ENCODE measurements around the gene SHISA3.

The SHISA3 gene

DNA sequence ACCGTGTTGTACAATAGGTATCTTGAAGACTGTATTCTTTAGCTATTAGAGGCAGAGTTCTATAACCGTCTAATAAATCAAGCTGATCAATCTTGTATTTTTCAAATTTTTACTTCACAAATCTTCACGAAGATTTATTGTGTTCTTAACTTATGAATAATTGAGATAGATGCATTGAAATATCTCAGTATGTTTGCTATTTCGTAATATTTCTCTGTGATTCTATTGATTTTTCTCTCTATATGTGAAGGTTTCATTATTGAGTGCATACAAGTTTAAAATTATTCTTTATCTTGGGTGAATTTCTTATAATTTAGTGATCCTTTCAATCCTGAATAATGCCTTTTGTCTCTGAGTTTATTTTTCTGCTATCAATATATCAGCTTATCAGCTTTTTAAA is 19.8 kb upstream of the SHISA3 start:
- H3K23ac ChIP-seq (ENCODE audit: low read depth, low read length, poor library complexity) = no peak overlapping the region
- H2BK12ac ChIP-seq (ENCODE audit: low read length) = no peak overlapping the region
- H2BK5ac ChIP-seq (ENCODE audit: low read length) = no peak overlapping the region
- H3K4me3 ChIP-seq (ENCODE audit: low read length in 2 of 2) = no peak overlapping the region
- H3K18ac ChIP-seq (ENCODE audit: low read length) = no peak overlapping the region
- WGBS, 2 donors (ENCODE audit: extremely low coverage in 2 of 2, insufficient read length in 2 of 2, insufficient replicate concordance in 1 of 2) = no CpG with 5 or more reads among the region's 4 CpGs
- H4K8ac ChIP-seq (ENCODE audit: low read depth, low read length) = no peak overlapping the region
- H2AK5ac ChIP-seq (ENCODE audit: low read depth, low read length) = no peak overlapping the region
- H2BK120ac ChIP-seq (ENCODE audit: low read depth, low read length) = no peak overlapping the region
- no peaks in the 10 kb centered on the region for H3K27me3 ChIP-seq (ENCODE audit: control insufficient read depth in 3 of 3, insufficient read depth in 3 of 3, low read depth in 1 of 3, low read length in 3 of 3)
- no peaks in the 10 kb centered on the region for H3K79me1 ChIP-seq (ENCODE audit: low read depth, low read length)
- no peak for DNase-seq (ENCODE audit: low spot score)
- H3K4me1 ChIP-seq (ENCODE audit: control insufficient read depth in 2 of 2, insufficient read depth in 1 of 2, low read depth in 1 of 2, low read length in 2 of 2) = no peaks in the 10 kb centered on the region
- no peak overlapping the region for H3K4ac ChIP-seq (ENCODE audit: low read length)
- H2BK15ac ChIP-seq (ENCODE audit: low read length) = no peak overlapping the region
- H3K9ac ChIP-seq (ENCODE audit: low read depth, low read length, poor library complexity) = no peak overlapping the region
- H3K27ac ChIP-seq (replicated peaks; ENCODE audit: low read length) = no peak overlapping the region
- no peak overlapping the region for H2AFZ ChIP-seq (ENCODE audit: low read length)
- no peak overlapping the region for H3K14ac ChIP-seq (ENCODE audit: low read length)
- H4K91ac ChIP-seq (ENCODE audit: low read depth, low read length, poor library complexity) = no peak overlapping the region
- no peaks in the 10 kb centered on the region for H3K9me3 ChIP-seq (replicated peaks in 1 of 2; ENCODE audit: control insufficient read depth in 2 of 2, insufficient read depth in 1 of 2, low read depth in 1 of 2, low read length in 2 of 2)
- H3K36me3 ChIP-seq (replicated peaks in 1 of 2; ENCODE audit: control insufficient read depth in 2 of 2, insufficient read depth in 2 of 2, low read length in 2 of 2) = no peaks in the 10 kb centered on the region
- no peak overlapping the region for H3K4me2 ChIP-seq (ENCODE audit: insufficient read depth, low read length, poor library complexity, severe bottlenecking)

DNA sequence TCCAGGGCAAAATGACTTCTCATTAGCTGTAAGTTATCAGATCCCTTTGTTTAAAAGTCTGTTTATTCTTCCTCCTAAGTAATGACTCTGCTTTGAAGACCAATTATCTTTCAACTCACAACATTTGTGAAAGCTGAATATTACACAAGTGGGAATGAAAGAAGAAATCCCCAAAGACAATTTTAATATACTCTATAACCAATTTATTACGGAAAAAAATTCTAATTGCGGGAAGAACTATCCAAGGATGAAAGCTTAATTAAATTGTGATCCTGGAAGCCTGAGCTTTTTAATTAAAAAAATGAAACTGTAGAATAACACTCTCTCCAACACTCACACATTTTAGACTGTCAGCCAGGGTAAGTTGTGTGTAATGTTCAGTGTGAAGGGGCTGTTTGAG is 15.6 kb upstream of the SHISA3 start:
- Histone ChIP-seq H3K4me3 (ENCODE audit: low read length in 2 of 2) (no peak overlapping the region), H2BK12ac (ENCODE audit: low read length) (no peak overlapping the region), H2BK15ac (ENCODE audit: low read length) (no peak overlapping the region), H3K18ac (ENCODE audit: low read length) (no peak overlapping the region), H3K36me3 (replicated peaks in 1 of 2; ENCODE audit: control insufficient read depth in 2 of 2, insufficient read depth in 2 of 2, low read length in 2 of 2) (no peaks in the 10 kb centered on the region), H3K4me1 (ENCODE audit: control insufficient read depth in 2 of 2, insufficient read depth in 1 of 2, low read depth in 1 of 2, low read length in 2 of 2) (no peaks in the 10 kb centered on the region), H3K23ac (ENCODE audit: low read depth, low read length, poor library complexity) (no peak overlapping the region), H2BK120ac (ENCODE audit: low read depth, low read length) (no peak overlapping the region), H2AFZ (ENCODE audit: low read length) (no peak overlapping the region), H4K8ac (ENCODE audit: low read depth, low read length) (no peak overlapping the region), H3K4me2 (ENCODE audit: insufficient read depth, low read length, poor library complexity, severe bottlenecking) (no peak overlapping the region), H3K27ac (replicated peaks; ENCODE audit: low read length) (no peak overlapping the region), H3K27me3 (ENCODE audit: control insufficient read depth in 3 of 3, insufficient read depth in 3 of 3, low read depth in 1 of 3, low read length in 3 of 3) (no peaks in the 10 kb centered on the region), H3K4ac (ENCODE audit: low read length) (no peak overlapping the region), H3K14ac (ENCODE audit: low read length) (no peak overlapping the region), H4K91ac (ENCODE audit: low read depth, low read length, poor library complexity) (no peak overlapping the region), H2AK5ac (ENCODE audit: low read depth, low read length) (no peak overlapping the region), H3K79me1 (ENCODE audit: low read depth, low read length) (no peaks in the 10 kb centered on the region), H2BK5ac (ENCODE audit: low read length) (no peak overlapping the region), H3K9ac (ENCODE audit: low read depth, low read length, poor library complexity) (no peak overlapping the region), H3K9me3 (replicated peaks in 1 of 2; ENCODE audit: control insufficient read depth in 2 of 2, insufficient read depth in 1 of 2, low read depth in 1 of 2, low read length in 2 of 2) (no peaks in the 10 kb centered on the region)
- DNase-seq (ENCODE audit: low spot score) = no peak
- no CpG with 5 or more reads among the region's 2 CpGs for WGBS, 2 donors (ENCODE audit: extremely low coverage in 2 of 2, insufficient read length in 2 of 2, insufficient replicate concordance in 1 of 2)

DNA sequence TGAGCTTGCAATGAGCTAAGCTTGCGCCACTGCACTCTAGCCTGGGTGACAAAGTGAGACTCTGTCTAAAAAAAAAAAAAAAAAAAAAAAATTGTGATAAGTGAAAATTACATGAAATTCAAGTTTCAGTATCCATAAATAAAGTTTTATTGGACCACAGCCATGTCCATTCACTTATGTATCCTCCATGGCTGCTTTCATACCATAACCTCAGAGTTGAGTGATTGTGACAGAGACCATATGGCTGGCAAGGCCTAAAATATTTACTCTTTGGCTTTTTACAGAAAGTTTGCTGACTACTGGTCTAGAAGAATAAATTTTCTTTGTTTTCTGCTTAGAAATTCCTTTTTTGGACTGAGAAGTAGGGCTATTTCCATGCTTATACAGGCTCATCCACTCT is 11.8 kb upstream of the SHISA3 start:
- no peak overlapping the region for H2AFZ ChIP-seq (ENCODE audit: low read length)
- no peaks in the 10 kb centered on the region for H3K79me1 ChIP-seq (ENCODE audit: low read depth, low read length)
- no peak overlapping the region for H3K23ac ChIP-seq (ENCODE audit: low read depth, low read length, poor library complexity)
- no peak overlapping the region for H4K8ac ChIP-seq (ENCODE audit: low read depth, low read length)
- no peaks in the 10 kb centered on the region for H3K9me3 ChIP-seq (replicated peaks in 1 of 2; ENCODE audit: control insufficient read depth in 2 of 2, insufficient read depth in 1 of 2, low read depth in 1 of 2, low read length in 2 of 2)
- no peak overlapping the region for H2BK12ac ChIP-seq (ENCODE audit: low read length)
- no peak overlapping the region for H3K18ac ChIP-seq (ENCODE audit: low read length)
- no peak overlapping the region for H3K9ac ChIP-seq (ENCODE audit: low read depth, low read length, poor library complexity)
- no peak overlapping the region for H2AK5ac ChIP-seq (ENCODE audit: low read depth, low read length)
- H4K91ac ChIP-seq (ENCODE audit: low read depth, low read length, poor library complexity) = no peak overlapping the region
- H2BK15ac ChIP-seq (ENCODE audit: low read length) = no peak overlapping the region
- H3K27ac ChIP-seq (replicated peaks; ENCODE audit: low read length) = no peak overlapping the region
- H3K4me3 ChIP-seq (ENCODE audit: low read length in 2 of 2) = no peak overlapping the region
- DNase-seq (ENCODE audit: low spot score) = no peak
- no peaks in the 10 kb centered on the region for H3K36me3 ChIP-seq (replicated peaks in 1 of 2; ENCODE audit: control insufficient read depth in 2 of 2, insufficient read depth in 2 of 2, low read length in 2 of 2)
- no peak overlapping the region for H3K4me2 ChIP-seq (ENCODE audit: insufficient read depth, low read length, poor library complexity, severe bottlenecking)
- whole genome bisulfite sequencing, 2 donors (ENCODE audit: extremely low coverage in 2 of 2, insufficient read length in 2 of 2, insufficient replicate concordance in 1 of 2) = no CpG with 5 or more reads among the region's 1 CpG
- no peak overlapping the region for H3K14ac ChIP-seq (ENCODE audit: low read length)
- no peak overlapping the region for H3K4ac ChIP-seq (ENCODE audit: low read length)
- H3K4me1 ChIP-seq (ENCODE audit: control insufficient read depth in 2 of 2, insufficient read depth in 1 of 2, low read depth in 1 of 2, low read length in 2 of 2) = no peaks in the 10 kb centered on the region
- H3K27me3 ChIP-seq (ENCODE audit: control insufficient read depth in 3 of 3, insufficient read depth in 3 of 3, low read depth in 1 of 3, low read length in 3 of 3) = no peaks in the 10 kb centered on the region
- H2BK5ac ChIP-seq (ENCODE audit: low read length) = no peak overlapping the region
- no peak overlapping the region for H2BK120ac ChIP-seq (ENCODE audit: low read depth, low read length)

DNA sequence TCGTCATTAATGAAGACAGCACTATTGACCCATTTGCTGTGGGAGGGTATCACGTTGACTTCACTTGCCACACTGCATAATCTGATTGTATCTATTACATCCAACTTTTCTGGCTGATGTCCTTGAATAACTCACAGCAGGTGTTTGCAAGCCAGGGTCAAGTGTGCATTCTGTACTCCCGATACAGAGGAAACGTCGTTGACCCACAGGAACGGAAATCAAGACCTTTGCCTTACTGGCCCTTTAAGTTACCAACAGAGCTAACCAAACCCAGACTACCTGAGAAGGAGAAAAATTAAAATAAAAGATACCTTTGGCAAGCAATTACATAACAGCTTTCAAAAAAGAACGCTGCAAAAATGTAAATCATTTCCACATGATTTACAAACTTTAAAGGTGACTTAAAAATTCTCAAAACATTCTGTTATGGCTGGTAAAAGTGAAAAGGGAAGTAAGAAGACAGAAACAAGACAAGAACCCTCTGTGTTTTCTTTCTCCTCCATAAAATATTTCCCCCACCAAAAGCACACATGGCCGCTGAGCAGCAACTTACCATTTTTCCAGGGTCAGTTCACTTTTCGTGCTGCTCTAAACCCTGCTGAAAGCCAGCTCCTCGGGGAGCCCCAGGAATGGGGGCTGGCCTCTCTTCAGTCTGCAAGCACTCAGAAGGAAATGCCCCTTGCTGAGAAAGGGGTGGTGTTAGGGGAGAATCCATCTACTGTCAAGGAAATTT is 6.5 kb upstream of the SHISA3 start:
- no peak overlapping the region for H4K91ac ChIP-seq (ENCODE audit: low read depth, low read length, poor library complexity)
- no peaks in the 10 kb centered on the region for H3K79me1 ChIP-seq (ENCODE audit: low read depth, low read length)
- H2BK5ac ChIP-seq (ENCODE audit: low read length) = no peak overlapping the region
- no peak overlapping the region for H4K8ac ChIP-seq (ENCODE audit: low read depth, low read length)
- H3K18ac ChIP-seq (ENCODE audit: low read length) = no peak overlapping the region
- H3K27me3 ChIP-seq (ENCODE audit: control insufficient read depth in 3 of 3, insufficient read depth in 3 of 3, low read depth in 1 of 3, low read length in 3 of 3) = peaks cover 0 to 24% (median 8%) of the 10 kb centered on the region in 3 experiments
- no peak overlapping the region for H3K27ac ChIP-seq (replicated peaks; ENCODE audit: low read length)
- no peak for DNase-seq (ENCODE audit: low spot score)
- H3K36me3 ChIP-seq (replicated peaks in 1 of 2; ENCODE audit: control insufficient read depth in 2 of 2, insufficient read depth in 2 of 2, low read length in 2 of 2) = no peaks in the 10 kb centered on the region
- no peak overlapping the region for H3K9ac ChIP-seq (ENCODE audit: low read depth, low read length, poor library complexity)
- H3K9me3 ChIP-seq (replicated peaks in 1 of 2; ENCODE audit: control insufficient read depth in 2 of 2, insufficient read depth in 1 of 2, low read depth in 1 of 2, low read length in 2 of 2) = no peaks in the 10 kb centered on the region
- H2BK120ac ChIP-seq (ENCODE audit: low read depth, low read length) = no peak overlapping the region
- no peak overlapping the region for H3K4ac ChIP-seq (ENCODE audit: low read length)
- WGBS, 2 donors (ENCODE audit: extremely low coverage in 2 of 2, insufficient read length in 2 of 2, insufficient replicate concordance in 1 of 2) = no CpG with 5 or more reads among the region's 10 CpGs
- H3K4me2 ChIP-seq (ENCODE audit: insufficient read depth, low read length, poor library complexity, severe bottlenecking) = no peak overlapping the region
- no peak overlapping the region for H3K14ac ChIP-seq (ENCODE audit: low read length)
- H3K4me3 ChIP-seq (ENCODE audit: low read length in 2 of 2) = no peak overlapping the region
- no peak overlapping the region for H2BK15ac ChIP-seq (ENCODE audit: low read length)
- no peak overlapping the region for H2AK5ac ChIP-seq (ENCODE audit: low read depth, low read length)
- H2BK12ac ChIP-seq (ENCODE audit: low read length) = no peak overlapping the region
- no peaks in the 10 kb centered on the region for H3K4me1 ChIP-seq (ENCODE audit: control insufficient read depth in 2 of 2, insufficient read depth in 1 of 2, low read depth in 1 of 2, low read length in 2 of 2)
- H3K23ac ChIP-seq (ENCODE audit: low read depth, low read length, poor library complexity) = no peak overlapping the region
- H2AFZ ChIP-seq (ENCODE audit: low read length) = no peak overlapping the region
